RWPE1 (cell line): ENCODE data around the gene ARRDC3.

ENCODE experiments used
- CTCF ChIA-PET: fragments of 350-600 bp; sonication (Branson Sonifier 250); formaldehyde crosslinking; extraction: SDS; loops from one replicate; lab custom pipeline; 2021; lab: Yijun Ruan, JAX
- POLR2A ChIA-PET: fragments of 400-600 bp; formaldehyde crosslinking; extraction: SDS; loops from one replicate; lab custom pipeline; 2020; ENCODE audit warnings: antibody characterized with exemption; ENCODE audit not compliant: low non-redundant PET; lab: Yijun Ruan, JAX
- DNase-seq: peaks from one replicate; pipeline ENCODE4 v3.0.0; 2012; ENCODE audit warnings: low spot score
- H3K27ac ChIP-seq: fragments of 450-650 bp; 2 replicates; pipeline ENCODE4 v1.5.1; 2017
- CTCF ChIP-seq: fragments of 450-650 bp; conservative IDR thresholded peaks from 2 replicates; pipeline ENCODE4 v1.5.1; 2017; ENCODE audit warnings: low read depth, mild to moderate bottlenecking

The ARRDC3 gene

GRCh38 chr5:91367344-91367743, 15.8 kb downstream of the ARRDC3 start:
- DNase-seq: no peak
- TF ChIP-seq CTCF: no peak
- ChIA-PET POLR2A (no interaction called here), CTCF (interaction anchor here (0.5 to 0.7 kb wide), 2 partner anchors 14 to 127 kb away, joined by 3 read pairs; no protein-coding TSS in a partner anchor)
- no peak overlapping the region for H3K27ac ChIP-seq

- H3K27ac ChIP-seq: no peak overlapping the region
- CTCF ChIA-PET: interaction anchor here (0.5 to 0.7 kb wide), 4 partner anchors 23 to 500 kb away, joined by 3 to 6 read pairs (median 3); no protein-coding TSS in a partner anchor
- no peak for TF ChIP-seq CTCF
- no peak for DNase-seq
- POLR2A ChIA-PET: no interaction called here
Measured at GRCh38 chr5:91366551-91366950, 16.6 kb downstream of the ARRDC3 start.

GRCh38 chr5:91365498-91365897, 17.6 kb downstream of the ARRDC3 start:
- ChIA-PET CTCF (interaction anchor here (0.6 to 1.0 kb wide), 3 partner anchors 19 to 510 kb away, joined by 3 to 6 read pairs (median 3); no protein-coding TSS in a partner anchor), POLR2A (no interaction called here)
- no peak for DNase-seq
- H3K27ac ChIP-seq: no peak overlapping the region
- no peak for TF ChIP-seq CTCF

GRCh38 chr5:91362935-91363334, 20.2 kb downstream of the ARRDC3 start:
- CTCF ChIA-PET: no interaction called here
- H3K27ac ChIP-seq: no peak overlapping the region
- DNase-seq: no peak
- no peak for TF ChIP-seq CTCF
- POLR2A ChIA-PET: no interaction called here

GRCh38 chr5:91361790-91362189, 21.3 kb downstream of the ARRDC3 start:
- no peak for DNase-seq
- no peak overlapping the region for H3K27ac ChIP-seq
- ChIA-PET CTCF (interaction anchor here (1.0 kb wide), 1 partner anchor 79 kb away, joined by 3 read pairs; no protein-coding TSS in a partner anchor), POLR2A (no interaction called here)
- no peak for TF ChIP-seq CTCF

GRCh38 chr5:91361055-91361701, 21.9 kb downstream of the ARRDC3 start:
- no peak overlapping the region for H3K27ac ChIP-seq
- ChIA-PET POLR2A (no interaction called here), CTCF (no interaction called here)
- DNase-seq: no peak
- TF ChIP-seq CTCF: no peak
